Iris pigment epithelial cell (primary cell): ENCODE data around the gene SASH1.

Experiments
- DNase-seq: peaks from one replicate; pipeline ENCODE4 v3.0.0-alpha.2; 2011; ENCODE audit warnings: low read depth

The SASH1 gene

DNA sequence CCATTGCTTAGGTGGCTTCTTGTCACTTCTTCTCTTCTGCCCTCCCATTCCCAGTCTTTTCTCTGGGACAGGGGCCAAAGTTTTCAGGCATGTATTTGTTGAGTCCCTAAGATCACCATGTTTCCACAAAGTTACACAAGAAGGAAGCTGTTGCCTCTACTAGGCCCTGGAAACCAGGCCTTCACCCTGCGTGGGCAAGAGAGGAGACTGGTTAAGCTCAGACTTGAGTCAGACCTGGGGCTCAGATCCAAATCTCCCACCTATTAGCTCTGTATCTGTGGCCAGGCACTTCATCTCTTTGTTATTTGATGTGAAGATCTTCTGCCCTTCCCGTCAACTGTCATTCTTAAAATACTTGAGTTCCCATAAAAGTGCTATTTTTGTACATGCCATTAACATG lies 154.6 kb downstream of the SASH1 start:
- peak; percentile 89 for DNase-seq

DNA sequence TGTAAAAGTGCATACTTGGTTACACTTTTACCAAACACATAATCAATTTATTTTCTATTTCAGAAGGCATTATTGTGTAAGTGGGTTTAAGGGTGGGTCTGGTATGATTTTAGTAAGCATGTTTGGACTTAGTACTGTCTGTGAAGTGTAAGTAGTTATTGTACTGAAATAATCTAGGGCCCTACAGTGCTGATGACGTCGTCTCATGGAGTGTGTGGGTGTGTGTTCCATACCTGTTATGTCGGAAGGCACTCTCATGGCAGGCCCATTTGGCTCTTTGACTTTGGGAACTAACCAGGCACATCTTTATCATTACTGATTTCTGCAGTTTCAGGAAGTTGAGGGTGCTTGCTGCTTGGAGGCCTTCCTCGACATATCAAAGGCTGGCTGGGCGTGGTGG lies 155.1 kb downstream of the SASH1 start:
- DNase-seq = no peak

DNA sequence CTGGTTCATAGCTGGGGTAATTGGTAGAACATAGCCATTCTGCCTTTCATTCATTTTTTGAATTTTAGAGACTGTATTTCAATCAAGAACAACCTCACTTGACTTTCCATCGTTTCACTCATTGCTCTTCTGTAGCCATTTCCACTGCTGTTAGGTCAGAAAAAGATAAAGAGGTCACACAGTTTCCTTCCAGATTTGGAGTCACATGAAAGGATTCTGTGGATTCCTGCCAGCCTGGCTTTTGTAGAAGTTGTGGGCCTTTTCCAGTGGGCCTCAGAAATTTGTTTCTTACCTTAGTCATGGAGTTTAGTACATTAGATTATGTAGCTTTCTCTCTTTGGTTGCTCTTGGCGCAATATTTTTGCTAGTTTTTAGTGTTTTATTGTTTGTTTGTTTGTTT lies 157.8 kb downstream of the SASH1 start:
- no peak for DNase-seq

DNA sequence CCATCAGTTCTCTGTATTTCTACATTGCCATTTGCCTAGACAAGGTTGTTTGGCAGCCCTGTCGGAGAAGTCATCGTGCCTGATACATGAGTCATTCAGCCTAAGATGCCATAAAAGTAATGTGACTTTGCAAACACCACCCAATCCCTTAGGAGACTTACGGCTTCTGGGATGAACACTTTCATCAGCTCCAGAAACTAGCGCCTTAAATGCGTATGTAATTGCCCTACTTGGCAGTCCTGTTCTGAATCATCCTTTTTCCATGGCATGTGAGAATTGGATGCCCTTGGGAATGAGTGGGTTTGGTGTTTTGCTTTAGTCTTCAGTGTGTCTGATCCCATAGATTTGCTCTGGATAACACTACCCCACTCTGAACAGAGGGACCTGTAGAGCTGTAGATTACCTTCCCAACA lies 158.5 kb downstream of the SASH1 start:
- peak; percentile 84 for DNase-seq

DNA sequence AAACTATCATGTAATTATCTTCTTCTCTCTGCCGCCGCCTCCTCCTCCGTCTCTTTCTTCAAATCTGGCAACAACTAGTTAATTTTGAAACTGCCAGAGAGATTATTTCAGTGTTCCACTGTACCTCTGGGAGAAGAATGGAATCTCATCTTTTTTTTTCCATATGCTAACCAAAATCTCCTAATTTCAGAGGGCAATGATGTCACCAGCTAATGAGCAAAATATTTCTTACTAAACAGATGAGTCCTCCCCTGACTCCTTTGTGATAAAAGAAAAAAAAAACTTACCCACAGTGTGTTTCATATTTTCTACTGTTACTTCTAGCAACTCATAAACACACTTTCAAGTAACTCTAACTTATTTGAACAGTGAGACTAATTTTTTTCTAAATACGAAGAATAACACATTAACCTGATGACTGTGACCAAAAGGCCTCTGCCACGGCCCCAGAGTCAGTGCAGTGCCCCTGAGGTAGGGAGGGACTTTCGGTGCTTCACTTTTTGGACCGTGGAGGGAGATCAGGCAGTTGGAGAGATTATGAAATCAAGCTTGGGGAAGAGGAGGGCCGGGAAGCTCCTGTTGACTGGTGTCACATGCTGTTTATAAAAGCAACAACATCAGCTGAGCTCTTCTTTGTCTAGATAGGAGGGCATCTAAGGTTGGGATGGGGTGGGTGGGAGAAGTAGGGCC lies 159.6 kb downstream of the SASH1 start:
- DNase-seq = peak; percentile 33

DNA sequence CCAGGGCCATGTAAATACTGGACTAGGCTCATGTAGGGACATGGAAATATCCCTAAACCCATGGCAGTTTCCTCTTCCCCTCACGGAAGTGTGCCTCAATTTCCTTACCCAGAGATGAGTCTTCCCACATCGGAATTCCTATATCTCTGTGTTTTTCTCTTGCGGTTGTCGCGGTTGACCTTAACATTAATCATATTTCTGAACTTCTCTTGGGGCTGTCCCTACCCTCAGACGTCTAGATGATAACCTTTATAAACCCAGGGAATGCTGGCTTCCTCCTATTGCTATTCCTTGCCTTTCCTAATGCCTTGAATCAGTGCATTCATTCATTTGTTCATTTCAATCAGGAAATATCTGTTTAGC lies 160.1 kb downstream of the SASH1 start:
- no peak for DNase-seq

DNA sequence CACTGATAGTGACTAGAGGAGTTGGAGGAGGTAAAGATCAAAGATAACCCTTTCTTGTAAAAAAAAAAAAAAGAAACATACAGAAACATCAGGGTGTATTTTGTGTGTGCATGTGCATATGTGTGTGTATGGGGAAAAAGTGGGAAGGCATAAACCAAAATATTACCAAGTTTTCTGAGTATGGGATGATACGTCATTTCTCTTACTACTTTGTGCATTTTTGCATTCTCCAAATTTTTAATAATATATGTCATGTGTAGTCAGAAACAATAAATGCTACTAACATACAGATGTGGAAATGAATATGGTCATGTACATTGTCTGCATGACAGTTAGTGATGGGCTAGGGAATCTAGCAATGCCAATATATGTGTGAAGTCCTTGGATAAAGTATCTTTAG lies 161.1 kb downstream of the SASH1 start:
- no peak for DNase-seq

DNA sequence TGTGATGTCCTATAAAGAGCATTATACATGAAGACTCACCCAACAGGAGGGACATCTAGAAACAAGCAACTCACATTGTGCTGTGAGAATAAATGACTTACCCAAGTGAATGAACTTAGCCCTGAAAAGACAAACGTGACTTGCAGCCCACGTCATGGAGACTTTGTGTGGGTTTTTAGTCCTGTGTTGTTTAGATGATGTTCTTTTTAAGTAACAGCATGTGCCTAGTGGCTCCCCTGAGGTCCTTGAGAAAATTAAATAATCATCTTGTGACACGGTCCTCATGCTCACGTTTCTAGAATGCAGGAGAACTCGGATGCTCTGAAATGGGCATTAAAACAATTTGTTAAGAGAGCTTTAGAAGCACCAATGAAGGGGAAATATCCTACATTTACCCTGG lies 165.1 kb downstream of the SASH1 start:
- no peak for DNase-seq

DNA sequence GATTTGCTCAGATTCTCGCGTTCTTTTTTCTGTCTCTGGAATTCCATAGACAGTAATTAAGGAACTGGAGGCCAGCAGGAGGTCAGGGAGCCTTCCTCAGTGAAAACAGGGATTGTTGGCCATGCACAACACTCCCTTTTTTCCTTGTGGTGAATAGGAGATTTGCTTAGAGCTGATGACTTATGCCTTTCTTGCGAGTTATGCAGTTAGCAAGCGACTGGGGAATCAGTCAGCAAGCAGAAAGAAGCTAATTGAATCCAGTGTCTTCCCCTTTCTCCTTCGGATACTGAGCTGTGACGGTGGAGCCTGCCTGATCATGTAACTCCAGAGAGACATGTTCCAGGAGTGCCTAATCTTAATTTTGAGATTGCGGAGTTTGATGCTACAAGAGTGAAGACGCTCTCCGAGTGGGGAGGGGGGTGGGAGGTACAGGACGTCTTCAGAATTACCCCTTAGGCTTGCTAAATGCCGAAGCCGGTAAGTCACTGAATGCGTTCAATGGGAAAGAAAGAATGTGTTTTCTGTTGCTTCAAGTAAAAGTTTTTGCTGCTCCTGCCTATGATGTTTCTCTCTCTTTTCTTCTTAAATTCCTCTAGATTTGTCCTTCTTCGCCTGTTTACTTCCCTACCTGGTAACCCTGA lies 165.9 kb downstream of the SASH1 start:
- DNase-seq = peak; percentile 79

DNA sequence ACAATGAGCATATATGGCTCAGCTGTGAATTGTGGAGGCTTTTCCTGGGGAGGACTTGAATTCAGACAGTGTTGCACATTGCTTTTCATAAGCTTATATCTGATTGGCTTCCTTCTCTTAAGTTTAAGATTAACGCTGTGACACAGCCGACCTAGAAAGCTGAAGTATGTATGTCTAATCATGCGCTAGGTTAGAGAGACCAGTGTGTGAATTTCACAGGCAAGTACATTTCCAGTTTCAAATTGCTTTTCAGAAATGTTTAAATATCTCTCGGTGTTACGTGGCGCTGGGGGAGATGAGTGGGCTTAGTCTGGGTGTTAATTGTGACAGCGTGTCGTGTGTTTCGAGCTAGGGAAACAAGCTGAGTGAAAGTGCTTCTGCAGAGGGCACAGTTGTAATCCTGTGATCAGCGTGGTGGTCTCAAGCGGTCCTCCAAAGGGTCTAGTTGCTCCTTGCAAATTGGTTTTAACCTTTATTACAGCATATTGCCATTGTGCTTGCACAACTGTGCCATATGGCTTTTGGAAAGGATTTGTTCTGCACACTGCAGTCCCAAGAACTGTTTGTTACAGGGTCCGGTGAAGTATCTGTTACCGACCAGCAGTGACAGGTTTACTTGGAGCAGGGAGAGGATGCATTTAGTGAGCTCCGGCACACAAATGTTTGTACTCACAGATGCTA lies 166.6 kb downstream of the SASH1 start:
- DNase-seq = peak; percentile 82

DNA sequence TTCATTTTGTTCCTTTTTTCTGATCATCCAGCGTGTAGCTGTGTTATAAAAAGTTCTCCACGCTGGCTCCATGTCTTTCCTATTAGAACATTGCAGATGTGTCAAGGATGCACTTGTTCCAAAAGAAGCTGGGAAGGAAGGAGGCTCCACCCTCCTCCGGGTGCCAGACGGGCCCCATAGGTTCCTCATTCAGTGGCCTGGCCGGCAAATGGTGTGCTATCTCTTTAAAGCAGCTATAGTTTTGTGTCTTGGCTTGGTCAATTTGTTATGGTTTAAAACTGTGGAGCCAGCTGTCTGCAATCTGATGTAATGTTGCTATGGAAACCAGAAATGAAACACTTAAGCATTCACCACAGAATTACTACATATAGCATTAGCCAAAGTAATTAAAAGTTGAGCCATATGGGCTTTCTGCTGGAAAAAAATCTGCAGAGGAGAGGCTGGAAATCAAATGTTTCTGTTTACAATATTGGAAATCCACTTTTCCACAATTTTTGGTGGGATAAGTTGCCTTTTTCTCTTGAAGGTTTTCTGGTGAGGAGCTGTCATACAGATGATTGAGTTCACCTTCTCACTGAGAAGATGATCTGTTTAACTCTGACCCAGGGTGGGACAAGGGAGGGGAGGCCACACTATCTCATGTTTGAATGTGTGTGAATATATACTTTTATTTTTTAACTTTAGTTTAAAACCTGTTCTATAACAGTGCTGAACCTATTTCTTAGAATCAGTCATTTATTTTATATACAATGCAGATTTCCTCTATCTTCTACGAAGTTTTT lies 167.4 kb downstream of the SASH1 start:
- DNase-seq = peak; percentile 96

DNA sequence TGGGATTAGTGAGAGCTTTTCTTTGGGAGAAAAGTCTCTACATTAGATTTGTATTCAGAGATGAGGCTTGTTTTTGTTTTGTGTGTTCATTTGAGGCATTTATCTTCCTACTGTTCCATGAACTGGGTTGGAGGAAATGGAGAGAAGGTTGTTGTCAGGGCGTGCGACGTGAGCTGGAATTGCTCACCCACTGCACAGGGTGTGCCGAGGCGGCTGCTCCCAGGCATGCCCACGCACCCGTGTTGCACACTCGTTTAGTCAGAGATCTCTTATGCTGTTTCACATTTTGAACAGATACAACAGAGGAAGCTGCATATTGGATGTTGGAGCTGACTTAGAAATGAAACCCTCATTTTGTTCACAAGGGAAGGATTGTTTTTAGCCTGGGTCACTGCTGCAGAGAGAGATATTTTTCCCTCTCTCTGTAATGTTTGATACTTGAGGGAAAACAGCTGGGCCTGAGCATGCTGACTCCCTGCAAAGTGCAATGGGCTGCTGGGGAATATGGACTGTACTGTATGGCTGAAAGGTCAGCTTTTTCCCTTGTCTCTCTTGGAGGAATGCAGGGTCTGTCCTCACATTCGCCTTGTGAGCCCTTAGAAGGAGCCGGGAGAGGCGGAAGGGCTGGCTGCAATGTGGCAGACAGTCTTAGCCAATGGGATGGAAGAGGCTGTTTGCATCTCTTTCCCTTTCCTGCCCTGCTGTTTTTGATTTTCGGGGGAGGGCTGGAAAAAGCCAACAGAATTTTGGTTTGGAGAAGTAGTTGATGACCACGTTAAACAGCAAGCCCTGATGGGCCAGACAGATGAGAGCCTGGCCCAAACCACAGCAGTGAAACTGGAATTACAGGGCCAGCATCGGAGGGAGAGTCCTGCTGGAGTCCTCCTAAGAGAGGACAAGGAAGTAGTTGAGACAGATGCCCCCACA lies 170.8 kb downstream of the SASH1 start:
- no peak for DNase-seq

DNA sequence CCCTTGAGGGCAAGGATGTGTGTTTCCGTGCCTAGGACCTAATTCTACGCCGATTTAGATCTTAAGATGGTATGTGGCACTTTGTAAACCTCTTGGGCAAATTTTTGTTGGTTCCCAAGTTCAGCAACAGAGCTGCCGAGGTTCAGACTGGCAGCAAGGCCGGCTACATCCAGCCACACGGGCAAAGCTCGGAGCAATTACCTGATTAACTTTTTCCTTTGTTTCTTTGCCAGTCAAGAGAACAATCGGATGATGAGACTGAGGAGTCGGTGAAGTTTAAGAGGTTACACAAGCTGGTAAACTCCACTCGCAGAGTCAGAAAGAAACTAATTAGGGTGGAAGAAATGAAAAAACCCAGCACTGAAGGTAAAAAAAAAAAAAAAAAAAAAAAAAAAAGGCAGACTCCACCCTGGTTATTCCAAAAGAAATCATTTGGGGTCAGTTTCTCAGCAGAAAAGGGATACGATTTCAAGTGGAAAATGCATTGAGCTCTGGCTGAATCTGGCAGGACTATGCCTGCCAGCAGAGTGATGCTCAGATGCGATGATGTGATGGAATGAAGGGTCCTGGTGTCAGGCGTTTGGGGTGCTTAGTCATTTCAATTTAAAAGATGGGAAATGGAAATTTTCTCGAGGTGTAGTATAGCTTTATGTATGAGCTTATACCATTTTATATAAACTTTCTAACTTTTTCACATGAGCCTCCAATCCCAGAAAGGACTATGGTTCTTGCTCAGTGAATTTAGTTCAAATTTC lies 171.6 kb downstream of the SASH1 start:
- DNase-seq = no peak

DNA sequence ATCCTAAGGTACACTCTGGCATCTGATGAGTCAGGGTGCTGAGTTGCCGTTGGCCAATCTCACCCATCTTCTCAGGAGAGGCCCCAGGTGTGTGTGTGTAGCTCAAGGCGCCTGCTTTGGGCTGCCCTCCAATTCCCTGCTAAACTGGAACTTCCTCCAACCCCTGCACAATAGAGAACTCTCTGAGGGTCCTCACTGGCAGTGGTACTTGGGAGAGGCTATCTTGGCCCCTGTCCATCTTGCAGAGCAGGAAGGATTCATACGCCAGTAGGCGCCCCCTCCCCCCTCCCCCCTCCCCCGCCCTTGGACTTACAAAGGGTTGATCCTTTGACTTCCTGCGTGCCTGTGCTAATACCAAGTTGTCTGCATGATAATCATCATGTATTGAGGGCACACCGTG lies 173.6 kb downstream of the SASH1 start:
- DNase-seq = no peak

DNA sequence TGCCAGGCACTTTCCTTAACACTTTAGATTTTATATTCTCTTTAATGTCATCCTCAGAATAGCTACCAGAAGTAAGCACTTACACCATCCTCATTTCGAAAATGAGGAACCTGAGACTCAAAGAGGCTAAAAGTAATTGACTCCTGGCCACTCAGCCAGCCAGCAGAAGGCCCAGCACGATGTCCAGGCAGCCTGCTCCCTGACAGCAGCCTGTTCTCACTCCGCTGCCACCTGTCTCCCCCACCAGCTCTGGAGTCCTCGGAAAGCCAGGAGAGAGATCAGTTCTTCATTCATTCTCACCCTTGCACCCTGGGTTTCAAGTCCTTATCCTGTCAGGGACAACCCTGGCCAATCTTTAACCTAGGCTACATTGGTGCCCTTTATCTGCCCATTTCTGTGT lies 174.0 kb downstream of the SASH1 start:
- no peak for DNase-seq

DNA sequence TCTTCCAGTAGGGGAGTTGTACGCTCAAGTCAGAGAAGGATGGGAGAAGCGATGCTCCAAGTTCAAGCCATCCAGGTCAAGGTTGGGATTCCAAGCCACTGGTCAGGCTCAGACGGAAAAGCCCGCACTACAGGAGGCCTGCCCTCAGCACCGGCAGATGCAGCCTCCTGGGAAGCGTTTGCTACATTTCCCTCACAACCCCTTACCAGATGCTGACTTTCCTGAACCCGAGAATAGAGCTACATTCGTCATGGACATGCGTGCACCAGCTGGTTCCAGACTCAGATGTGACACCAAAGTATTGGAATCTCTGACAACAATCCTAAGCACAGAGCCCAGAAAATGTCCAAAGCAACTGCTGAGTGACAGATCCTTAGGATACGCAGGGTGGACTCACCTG lies 174.8 kb downstream of the SASH1 start:
- no peak for DNase-seq

DNA sequence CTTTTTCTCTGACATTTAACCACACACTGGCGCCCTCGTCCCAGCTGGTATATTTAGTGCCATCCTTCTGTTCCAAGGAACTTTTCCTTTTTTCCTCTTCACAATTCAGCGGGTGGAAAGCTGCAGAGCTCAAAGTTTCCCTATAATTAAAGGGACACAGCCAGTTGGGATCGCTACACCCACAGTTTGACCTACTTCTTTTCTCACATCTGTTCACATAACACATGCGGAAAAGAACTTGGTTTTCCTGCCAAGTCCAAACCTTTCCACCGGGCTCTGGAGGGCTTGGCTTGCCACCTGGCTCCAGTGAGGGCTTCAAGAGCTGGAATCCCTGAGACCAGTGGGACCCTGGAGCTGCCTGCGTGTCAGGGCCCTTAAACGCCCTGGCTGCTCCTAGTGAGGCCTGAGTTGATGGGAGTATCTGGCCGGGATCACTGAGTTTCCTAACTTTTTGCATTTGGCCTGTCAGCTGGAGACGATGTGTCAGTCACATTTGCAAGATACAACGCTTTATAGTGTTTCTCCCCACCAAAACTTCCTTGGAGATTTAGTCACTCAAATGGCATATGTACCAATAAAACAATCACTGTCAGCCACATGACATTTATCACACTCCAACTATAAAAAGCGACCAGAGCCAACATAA lies 176.0 kb downstream of the SASH1 start:
- DNase-seq = no peak

DNA sequence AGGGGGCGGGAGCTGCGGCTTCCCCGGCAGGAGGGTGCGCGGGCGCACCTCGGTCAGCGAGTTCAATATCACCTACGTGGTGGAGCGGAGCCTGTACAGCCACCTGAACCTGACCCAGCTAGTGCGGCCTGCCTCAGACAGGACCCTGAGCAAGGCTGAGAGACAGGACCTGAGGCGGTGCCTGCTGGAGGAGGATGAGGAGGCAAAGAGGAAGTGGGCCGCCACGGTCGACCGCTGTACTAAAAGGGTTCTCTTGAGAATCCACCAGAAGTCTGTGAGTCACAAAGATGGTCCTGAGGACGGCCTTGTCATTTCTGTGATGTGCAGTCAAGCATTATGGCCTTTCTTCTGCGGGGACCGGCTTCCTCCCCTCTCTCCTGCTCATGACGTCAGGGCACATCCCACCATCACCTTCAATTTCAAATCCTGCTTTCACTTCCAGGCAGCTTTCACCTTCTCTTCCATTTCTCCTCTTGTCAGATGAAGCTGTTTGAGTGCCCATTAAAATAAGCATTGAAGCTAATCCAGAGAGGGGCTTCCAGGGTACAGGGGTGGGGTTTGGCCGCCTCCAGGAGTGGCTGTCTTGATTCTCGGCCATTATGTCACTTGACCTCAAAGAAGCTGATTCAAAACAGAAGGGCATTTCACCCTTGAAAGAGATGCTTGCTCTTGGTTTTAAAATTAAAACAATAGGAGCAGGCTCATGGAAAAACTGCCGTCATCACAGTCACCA lies 177.6 kb downstream of the SASH1 start:
- no peak for DNase-seq

DNA sequence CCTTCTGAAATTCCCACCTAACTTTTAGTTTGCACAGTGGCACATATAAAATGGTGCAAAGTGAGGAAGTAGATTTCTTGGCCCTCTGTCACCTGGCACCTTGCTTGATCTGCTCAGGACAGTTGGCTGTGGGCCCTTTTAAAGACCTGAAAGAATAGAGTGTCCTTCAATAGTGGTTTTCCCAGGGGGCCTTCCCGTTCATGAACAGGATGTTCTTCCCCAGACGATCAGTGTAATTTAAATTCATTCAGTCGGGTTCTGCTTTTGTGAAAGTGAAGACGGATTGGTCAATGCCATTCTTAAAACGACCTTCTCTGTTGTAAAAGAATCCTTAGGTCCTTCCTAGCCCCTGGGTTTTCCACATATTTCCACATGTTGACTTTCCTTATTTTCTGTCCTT lies 178.5 kb downstream of the SASH1 start:
- no peak for DNase-seq

DNA sequence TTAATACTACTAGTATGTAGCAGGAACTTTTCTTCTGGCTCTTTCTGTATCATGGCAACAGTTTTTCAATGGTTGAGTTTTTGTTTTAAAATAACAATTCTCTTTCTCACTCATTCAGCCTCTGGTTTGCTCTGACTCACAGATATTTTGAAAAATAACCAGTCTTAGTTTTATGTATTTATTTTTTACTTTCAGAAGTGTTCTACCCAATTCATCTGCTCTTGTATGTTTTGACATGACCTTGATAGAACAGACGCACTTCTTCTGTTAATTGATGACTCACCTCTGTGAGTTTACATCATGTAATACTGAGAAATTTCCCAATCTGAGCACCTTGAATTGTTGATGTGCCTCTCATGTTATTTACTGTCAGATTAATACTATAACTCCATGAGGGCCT lies 178.9 kb downstream of the SASH1 start:
- DNase-seq = peak; percentile 85
